Vagina (tissue), 2 donors: ENCODE data around the gene R3HDM2. TPM values are rescaled to one million over a fixed set of nuclear protein-coding genes. Genes with fewer than 3 reads are reported as not detected.
A peak's percentile ranks its signal among the peaks of the same experiment; 100 is the strongest.

ENCODE experiments used
- DNase-seq, 2 donors: peaks; one replicate each; pipeline ENCODE4 v3.0.0-alpha.2; 2017; ENCODE audit errors: extremely low spot score in 2 of 2
- H3K27ac ChIP-seq: fragments of 200-600 bp; sonication (generic); one replicate; pipeline ENCODE4 v1.5.1; 2019
- H3K27me3 ChIP-seq: fragments of 200-600 bp; sonication (generic); one replicate; pipeline ENCODE4 v1.5.1; 2019
- H3K36me3 ChIP-seq, 2 donors: fragments of 200-600 bp; sonication (generic); one replicate each; pipeline ENCODE4 v1.5.1; 2017 to 2019
- H3K4me1 ChIP-seq: fragments of 200-600 bp; sonication (generic); one replicate; pipeline ENCODE4 v1.5.1; 2019
- H3K4me3 ChIP-seq, 2 donors: fragments of 200-600 bp; sonication (generic); 1 replicate in 1 of 2; 2 replicates in 1 of 2; pipeline ENCODE4 v1.5.1; 2016 to 2019
- H3K9me3 ChIP-seq: fragments of 200-600 bp; sonication (generic); one replicate; pipeline ENCODE4 v1.5.1; 2019
- CTCF ChIP-seq, 3 experiments: fragments of 450-650 bp in 2 of 3; fragments of 200-600 bp in 1 of 3; sonication (generic) in 1 of 3; IDR thresholded peaks; one replicate each; pipeline ENCODE4 v1.5.1; 2017 to 2019; ENCODE audit warnings: antibody characterized with exemption in 3 of 3, mild to moderate bottlenecking in 2 of 3, moderate library complexity in 2 of 3
- POLR2A ChIP-seq, 2 donors: fragments of 450-650 bp; IDR thresholded peaks; one replicate each; pipeline ENCODE4 v1.6.1; 2017; ENCODE audit warnings: antibody characterized with exemption in 2 of 2, mild to moderate bottlenecking in 2 of 2, moderate library complexity in 2 of 2
- POLR2AphosphoS5 ChIP-seq, 2 donors: sonication (generic); formaldehyde crosslinking; IDR thresholded peaks; one replicate each; pipeline ENCODE4 v1.9.0; 2017; ENCODE audit warnings: antibody characterized with exemption in 2 of 2, mild to moderate bottlenecking in 2 of 2, low read depth in 1 of 2; ENCODE audit not compliant: insufficient read depth in 1 of 2
- intact Hi-C: fragments of 100-400 bp; cut with DNase I; formaldehyde crosslinking; loops from one replicate; pipeline ENCODE4 v1.15.1; 2023
- small RNA-seq: library from RNA; depleted of rRNA; stranded (forward); fragments of <200 nt; gene quantifications from one replicate; pipeline ENCODE3, GENCODE V24; 2016
- total RNA-seq: library from RNA; depleted of rRNA; stranded (reverse); fragments of >200 nt; gene quantifications from one replicate; pipeline ENCODE4 v1.2.3, GENCODE V29; 2016

R3HDM2 gene
- total RNA-seq, 1 donor from 2014 or later = 44.2 TPM

- no peaks in the 10 kb centered on the region for H3K4me1 ChIP-seq
- no peaks in the 10 kb centered on the region for H3K9me3 ChIP-seq
- TF ChIP-seq CTCF (IDR thresholded peaks at IDR 0.05) = no peak
- no peak for TF ChIP-seq POLR2A (IDR thresholded peaks at IDR 0.05)
- TF ChIP-seq POLR2AphosphoS5 (IDR thresholded peaks at IDR 0.05; ENCODE audit: insufficient read depth in 1 of 2, low read depth in 1 of 2) = no peak
- no peak overlapping the region for H3K4me3 ChIP-seq
- DNase-seq = no peak
- peaks cover 4 to 94% of the 10 kb centered on the region in 2 donors for H3K36me3 ChIP-seq
- H3K27ac ChIP-seq = no peak overlapping the region
- no peaks in the 10 kb centered on the region for H3K27me3 ChIP-seq
- intact Hi-C loops = loop anchor here (5.0 kb wide), 1 partner anchor 37 kb away; no protein-coding TSS in a partner anchor
Measured at GRCh38 chr12:57205186-57205585, 225.7 kb downstream of the R3HDM2 start.

GRCh38 chr12:57204454-57204853, 226.4 kb downstream of the R3HDM2 start:
- Histone ChIP-seq H3K4me1 (no peaks in the 10 kb centered on the region), H3K27ac (no peak overlapping the region), H3K9me3 (no peaks in the 10 kb centered on the region), H3K36me3 (peaks cover 4 to 94% of the 10 kb centered on the region in 2 donors), H3K27me3 (no peaks in the 10 kb centered on the region), H3K4me3 (no peak overlapping the region)
- TF ChIP-seq POLR2AphosphoS5 (IDR thresholded peaks at IDR 0.05; ENCODE audit: insufficient read depth in 1 of 2, low read depth in 1 of 2) = peak in 1 of 2 donors; percentile 3
- TF ChIP-seq POLR2A (IDR thresholded peaks at IDR 0.05) = no peak
- no peak for TF ChIP-seq CTCF (IDR thresholded peaks at IDR 0.05)
- intact Hi-C loops = no loop called here
- no peak for DNase-seq

GRCh38 chr12:57203791-57204190, 227.1 kb downstream of the R3HDM2 start:
- no peak for DNase-seq
- Histone ChIP-seq H3K27ac (no peak overlapping the region), H3K4me3 (no peak overlapping the region), H3K4me1 (no peaks in the 10 kb centered on the region), H3K36me3 (peaks cover 4 to 94% of the 10 kb centered on the region in 2 donors), H3K9me3 (no peaks in the 10 kb centered on the region), H3K27me3 (no peaks in the 10 kb centered on the region)
- intact Hi-C loops = no loop called here
- no peak for TF ChIP-seq POLR2AphosphoS5 (IDR thresholded peaks at IDR 0.05; ENCODE audit: insufficient read depth in 1 of 2, low read depth in 1 of 2)
- TF ChIP-seq POLR2A (IDR thresholded peaks at IDR 0.05) = no peak
- TF ChIP-seq CTCF (IDR thresholded peaks at IDR 0.05) = no peak

Small RNAs within 50 kb of the gene (small RNA-seq; reads per million reads assigned to genes)
- not detected for gene RNU6-879P

Other genes with a start within 250 kb of the R3HDM2 start
- gene NXPH4, start 214.2 kb downstream of the R3HDM2 start, total RNA-seq = 3.2 TPM
- 54.0 TPM for gene SHMT2, start 201.3 kb downstream of the R3HDM2 start, total RNA-seq
- gene STAC3, start 179.9 kb downstream of the R3HDM2 start, total RNA-seq = 0.74 TPM
- gene INHBC, start 3.7 kb upstream of the R3HDM2 start, total RNA-seq = not detected
- not detected for gene INHBE, start 24.3 kb upstream of the R3HDM2 start, total RNA-seq
- 0.25 TPM for gene GLI1, start 28.7 kb upstream of the R3HDM2 start, total RNA-seq
- 28.7 TPM for gene ARHGAP9, start 48.8 kb upstream of the R3HDM2 start, total RNA-seq
- gene MARS1, start 57.0 kb upstream of the R3HDM2 start, total RNA-seq = 71.2 TPM
- gene DDIT3, start 89.5 kb upstream of the R3HDM2 start, total RNA-seq = 25.0 TPM
- 26.8 TPM for gene MBD6, start 91.8 kb upstream of the R3HDM2 start, total RNA-seq
- gene DCTN2, start 116.1 kb upstream of the R3HDM2 start, total RNA-seq = 131 TPM
- gene KIF5A, start 119.0 kb upstream of the R3HDM2 start, total RNA-seq = 4.4 TPM
- 16.7 TPM for gene PIP4K2C, start 160.1 kb upstream of the R3HDM2 start, total RNA-seq
- 22.1 TPM for gene DTX3, start 173.8 kb upstream of the R3HDM2 start, total RNA-seq
- gene ARHGEF25, start 180.4 kb upstream of the R3HDM2 start, total RNA-seq = 28.7 TPM
- 7.6 TPM for gene B4GALNT1, start 202.2 kb upstream of the R3HDM2 start, total RNA-seq